Brain pericyte (primary cell): ENCODE measurements around the gene ACSF3.

Experiments used
- DNase-seq: peaks from one replicate; pipeline ENCODE4 v3.0.0-alpha.2; 2012; ENCODE audit warnings: low read depth, low spot score

Gene ACSF3

DNA sequence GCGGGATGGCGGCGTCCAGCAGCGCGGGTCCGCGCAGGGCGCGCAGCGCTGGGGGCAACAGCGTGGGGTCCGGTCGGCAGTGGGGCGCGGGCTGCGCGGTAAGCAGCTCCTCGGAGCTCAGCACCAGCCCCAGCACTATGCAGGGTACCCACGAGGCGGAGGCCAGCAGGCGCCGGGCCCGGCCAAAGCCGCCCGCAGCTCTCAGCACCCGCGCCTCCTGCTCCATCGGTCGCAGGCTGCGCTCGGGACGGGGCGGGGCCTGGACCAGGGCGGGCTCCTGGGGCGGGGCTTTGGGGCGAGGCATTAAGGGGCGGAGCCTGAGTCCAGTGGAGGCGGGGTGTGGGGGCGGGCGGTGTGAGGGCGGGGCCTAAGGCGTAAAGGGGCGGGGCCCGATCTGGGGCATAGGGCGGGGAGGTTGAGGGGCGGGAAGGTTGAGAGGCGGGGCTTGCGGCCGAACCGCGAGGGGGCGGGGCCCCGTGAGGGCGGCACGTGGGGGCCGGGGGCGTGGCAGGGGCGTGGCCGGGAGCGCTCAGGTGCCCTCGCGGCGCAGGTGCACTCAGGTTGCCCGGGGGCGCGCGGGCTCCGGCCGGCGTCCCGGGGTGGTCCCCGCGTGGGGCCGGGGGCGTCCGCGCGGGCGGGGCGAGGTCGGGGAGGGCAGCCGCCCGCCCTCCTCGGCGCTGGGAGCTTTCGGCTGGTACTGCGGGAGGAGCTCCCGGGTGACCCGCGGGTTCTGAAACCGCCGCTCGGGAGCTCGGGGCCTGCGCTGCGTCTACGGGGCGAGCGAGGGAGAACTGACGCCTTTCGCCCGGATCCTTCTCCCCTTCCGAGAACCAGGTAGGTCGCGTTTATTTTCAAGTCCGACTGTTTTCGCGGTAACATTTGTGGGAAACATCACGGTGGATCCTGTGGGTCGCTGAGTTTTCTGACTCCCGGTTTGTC, 108.1 kb downstream of the ACSF3 start:
- DNase-seq = no peak

DNA sequence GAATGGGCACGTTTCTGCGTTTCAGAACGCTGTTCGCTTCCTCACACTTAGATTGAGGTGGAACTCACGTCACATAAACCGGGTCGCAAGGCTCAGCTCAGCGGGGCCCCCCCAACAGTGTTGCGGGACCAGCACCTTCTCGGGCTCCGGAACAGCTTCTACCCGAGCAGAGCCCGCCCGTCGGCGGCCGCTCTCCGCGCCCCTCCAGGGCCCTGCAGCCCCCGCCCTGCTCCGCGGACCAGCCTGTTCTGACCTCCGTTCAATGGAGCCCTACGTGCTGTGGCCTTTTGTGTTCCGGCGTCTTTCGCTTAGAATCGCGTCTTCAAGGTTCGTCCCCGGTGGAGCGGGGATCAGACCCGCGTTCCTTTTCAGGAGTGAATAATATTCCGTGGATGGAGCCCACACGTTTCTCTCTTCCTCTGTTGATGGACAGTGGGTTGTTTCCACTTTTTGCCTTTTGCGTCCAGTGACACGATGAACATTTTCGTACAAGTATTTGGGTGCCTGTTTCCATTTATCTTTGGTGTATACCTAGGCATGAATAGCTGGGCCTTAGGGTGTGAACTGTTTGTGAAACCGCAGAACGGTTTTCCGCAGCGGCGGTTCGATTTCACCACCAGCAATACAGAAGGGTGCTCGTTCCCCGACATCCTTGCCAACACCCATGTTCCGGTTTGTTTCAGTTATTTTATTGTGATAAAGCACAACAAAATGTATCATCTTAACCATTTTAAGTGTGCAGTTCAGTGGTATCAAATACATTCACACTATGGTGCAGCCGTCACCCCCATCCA, 109.0 kb downstream of the ACSF3 start:
- DNase-seq = no peak
